Muscle of back (tissue), 11 donors: ENCODE data around the gene SLC16A6. TPM values are rescaled to one million over a fixed set of nuclear protein-coding genes. Genes with fewer than 3 reads are reported as not detected.
"Not testable (repeated sequence)": the region's sequence is repeated elsewhere in the genome, so short reads cannot be mapped to it uniquely, and the experiment has no call there.

Experiments
- DNase-seq, 3 donors: peaks; one replicate each; pipeline versions ENCODE4 v3.0.0 to v3.0.0-alpha.2; 2013
- polyA plus RNA-seq, 10 donors: library from polyadenylated mRNA; unstranded; fragments of 120-200 nt; gene quantifications; one replicate each; pipeline ENCODE4 v1.2.1, GENCODE V29; 2013; ENCODE audit not compliant: insufficient read length in 10 of 10

SLC16A6 gene
- polyA plus RNA-seq, 10 donors = 0.35 to 1.1 (median 0.59) TPM

DNA sequence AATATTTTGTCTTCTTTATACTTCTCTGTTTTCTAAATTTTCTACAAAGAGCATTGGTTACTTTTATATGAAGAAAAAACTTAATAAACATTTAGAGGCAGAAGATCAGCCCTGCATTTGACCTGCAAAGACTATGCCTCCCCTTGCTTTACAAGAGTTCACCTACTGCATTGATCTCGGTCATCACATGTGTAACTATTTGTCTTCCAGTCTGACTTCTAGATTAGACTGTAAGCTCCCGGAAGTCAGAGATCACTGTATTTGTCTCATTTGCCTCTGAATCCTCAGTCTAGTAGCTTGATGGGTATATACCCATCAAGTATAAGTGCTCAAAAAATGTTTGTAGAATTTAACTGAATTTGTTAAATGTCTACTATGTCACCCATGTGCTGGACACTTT lies 70.7 kb downstream of the SLC16A6 start:
- not testable (repeated sequence) for DNase-seq

DNA sequence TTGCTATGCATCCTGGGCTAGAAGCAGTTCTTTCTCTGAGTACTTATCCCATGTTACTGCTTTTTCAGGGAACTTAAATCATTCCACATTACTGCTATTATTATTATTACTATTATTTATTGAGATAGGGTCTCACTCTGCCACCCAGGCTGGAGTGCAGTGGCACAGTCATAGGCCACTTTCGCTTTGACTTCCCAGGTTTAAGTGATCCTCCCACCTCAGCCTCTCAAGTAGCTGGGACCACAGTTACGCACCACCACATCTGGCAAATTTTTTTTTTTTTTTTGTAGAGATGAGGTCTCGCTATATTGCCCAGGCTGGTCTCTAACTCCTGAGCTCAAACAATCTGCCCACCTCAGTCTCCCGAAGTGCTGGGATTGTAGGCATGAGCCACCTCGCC lies 71.5 kb downstream of the SLC16A6 start:
- not testable (repeated sequence) for DNase-seq

Other genes starting within 250 kb of the SLC16A6 start
- gene AMZ2, start 43.1 kb downstream of the SLC16A6 start, polyA plus RNA-seq = 10 to 100 TPM; 57.3 to 77.4 (median 68.3) TPM
- 1 to 10 TPM; 2.2 to 4.3 (median 3.1) TPM for gene ARSG, start 368 bp upstream of the SLC16A6 start, polyA plus RNA-seq
- 10 to 100 TPM; 37.4 to 56.0 (median 46.9) TPM for gene WIPI1, start 166.4 kb upstream of the SLC16A6 start, polyA plus RNA-seq
- gene PRKAR1A, start 221.3 kb upstream of the SLC16A6 start, polyA plus RNA-seq = 100 to 1,000 TPM; 267 to 498 (median 331) TPM